HepG2 (cell line): Measurements from ENCODE around the gene HMGN4. TPM values are rescaled to one million over a fixed set of nuclear protein-coding genes. Genes with fewer than 3 reads are reported as not detected.

Experiments used
- DNMT1 ChIP-seq: sonication (generic); formaldehyde crosslinking; IDR thresholded peaks from 2 replicates; pipeline ENCODE4 v1.5.1; 2020; ENCODE audit warnings: mild to moderate bottlenecking, missing genetic modification reagents
- DR1 ChIP-seq: sonication (generic); formaldehyde crosslinking; IDR thresholded peaks from 2 replicates; pipeline ENCODE4 v1.8.0; 2021; ENCODE audit warnings: mild to moderate bottlenecking, missing genetic modification reagents, inconsistent platforms
- ERF ChIP-seq: IDR thresholded peaks from 2 replicates; pipeline ENCODE4 v1.6.1; 2018; ENCODE audit warnings: missing biosample characterization, missing genetic modification reagents
- NCOA2 ChIP-seq: sonication (generic); formaldehyde crosslinking; IDR thresholded peaks from 2 replicates; pipeline ENCODE4 v1.8.0; 2022; ENCODE audit warnings: inconsistent platforms
- POLR2AphosphoS2 ChIP-seq: IDR thresholded peaks from 2 replicates; pipeline ENCODE4 v1.6.1; 2011; ENCODE audit warnings: low read depth, low read length, improper control_type of control experiment
- REPIN1 ChIP-seq: sonication (generic); formaldehyde crosslinking; IDR thresholded peaks from 2 replicates; pipeline ENCODE4 v1.8.0; 2022; ENCODE audit warnings: missing genetic modification reagents, low read depth, mild to moderate bottlenecking, borderline replicate concordance
- THYN1 ChIP-seq: sonication (generic); formaldehyde crosslinking; IDR thresholded peaks from 2 replicates; pipeline ENCODE4 v1.8.1; 2023; ENCODE audit warnings: low read depth, mild to moderate bottlenecking, moderate library complexity, missing genetic modification reagents, borderline replicate concordance
- YEATS4 ChIP-seq: sonication (generic); formaldehyde crosslinking; IDR thresholded peaks from 2 replicates; pipeline ENCODE4 v1.4.0; 2020; ENCODE audit warnings: missing genetic modification reagents, borderline replicate concordance
- ZNF124 ChIP-seq: sonication (generic); formaldehyde crosslinking; IDR thresholded peaks from 2 replicates; pipeline ENCODE4 v1.4.0; 2020; ENCODE audit warnings: missing genetic modification reagents
- ZNF543 ChIP-seq: sonication (generic); formaldehyde crosslinking; IDR thresholded peaks from 2 replicates; pipeline ENCODE4 v1.4.0; 2020; ENCODE audit warnings: mild to moderate bottlenecking, missing genetic modification reagents
- ZNF558 ChIP-seq: sonication (generic); formaldehyde crosslinking; IDR thresholded peaks from 2 replicates; pipeline ENCODE4 v1.9.0; 2022; ENCODE audit warnings: mild to moderate bottlenecking, missing genetic modification reagents, borderline replicate concordance
- ZNF670 ChIP-seq: sonication (generic); formaldehyde crosslinking; IDR thresholded peaks from 2 replicates; pipeline ENCODE4 v1.8.0; 2022; ENCODE audit warnings: mild to moderate bottlenecking, missing genetic modification reagents, borderline replicate concordance
- ZNF674 ChIP-seq: sonication (generic); formaldehyde crosslinking; IDR thresholded peaks from 2 replicates; pipeline ENCODE4 v1.5.0; 2020; ENCODE audit warnings: low read depth, mild to moderate bottlenecking, missing genetic modification reagents
- ZNF790 ChIP-seq: sonication (generic); formaldehyde crosslinking; IDR thresholded peaks from 2 replicates; pipeline ENCODE4 v1.8.0; 2022; ENCODE audit warnings: missing genetic modification reagents, mild to moderate bottlenecking, borderline replicate concordance
- polyA plus RNA-seq, 8 experiments: library from polyadenylated mRNA; depleted of rRNA in 3 of 8; stranded (reverse) in 7 of 8; unstranded in 1 of 8; fragments of >200 nt; fragmentation: Illumina TruSeq in 4 of 8; extraction: Trizol in 4 of 8; gene quantifications; 2 replicates each; pipeline versions ENCODE4 v1.2.1 to v1.2.3, GENCODE V29; 2011 to 2016; ENCODE audit warnings: low read depth in 4 of 8, missing spikeins in 1 of 8, mixed read lengths in 1 of 8; ENCODE audit not compliant: insufficient read depth in 1 of 8
- total RNA-seq, 5 experiments: library from RNA; depleted of rRNA; stranded (reverse); fragments of >200 nt; fragmentation: Illumina TruSeq; extraction: Trizol; gene quantifications; 2 replicates each; pipeline ENCODE4 v1.2.3, GENCODE V29; 2016; ENCODE audit warnings: low read depth in 1 of 5
- TF ChIP-seq, protein P1 (sequence below): sonication (generic); formaldehyde crosslinking; conservative IDR thresholded peaks from 2 replicates; pipeline ENCODE4 v1.4.0; 2020; ENCODE audit warnings: missing genetic modification reagents
- TF ChIP-seq, protein P2 (sequence below): sonication (generic); formaldehyde crosslinking; IDR thresholded peaks from 2 replicates; pipeline ENCODE4 v1.5.1; 2020; ENCODE audit warnings: missing genetic modification reagents, mild to moderate bottlenecking, borderline replicate concordance
- TF ChIP-seq, protein P3 (sequence below): sonication (generic); formaldehyde crosslinking; IDR thresholded peaks from 2 replicates; pipeline ENCODE4 v1.5.0; 2020; ENCODE audit warnings: mild to moderate bottlenecking, missing genetic modification reagents, borderline replicate concordance

Gene HMGN4
- total and polyA plus RNA-seq, 2 of the 13 experiments (the other 11 are each of a cell fraction or from before 2014, with no cell fraction given) = 39.9 to 52.1 TPM

DNA sequence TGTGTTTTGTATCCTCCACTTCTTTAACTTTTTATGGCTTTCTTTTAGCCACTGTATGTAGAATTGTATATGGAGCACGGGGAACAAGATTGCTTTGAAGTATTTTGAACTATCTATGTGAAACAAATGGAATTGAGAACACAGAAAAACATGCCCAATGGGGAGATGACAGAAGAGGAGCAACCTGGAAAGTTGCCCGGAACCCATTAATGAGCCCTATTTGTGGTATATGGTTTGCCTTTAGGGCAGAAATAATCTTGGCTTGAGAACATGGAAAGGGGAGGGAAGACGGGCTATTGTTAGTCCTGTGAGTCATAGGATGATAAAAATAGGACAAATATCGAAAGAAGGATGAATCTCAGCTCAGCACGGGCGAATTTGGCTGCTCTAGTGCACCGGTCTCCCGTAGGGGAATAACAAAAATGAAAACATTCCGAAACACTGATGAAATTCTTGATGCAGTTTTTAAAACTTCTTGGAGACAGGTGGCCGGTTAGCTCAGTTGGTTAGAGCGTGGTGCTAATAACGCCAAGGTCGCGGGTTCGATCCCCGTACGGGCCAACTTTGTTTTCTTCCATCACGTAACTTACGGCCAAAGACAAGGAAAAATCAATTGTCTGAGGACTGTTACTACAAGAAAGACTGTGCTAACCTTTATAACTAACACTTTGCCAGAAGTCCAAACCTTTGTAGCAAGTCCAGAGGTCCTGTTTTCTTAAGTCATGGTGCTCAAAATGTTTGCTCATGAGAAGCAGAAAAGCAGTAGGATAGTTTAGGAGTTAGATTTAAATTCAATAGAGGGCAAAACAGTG is 15.7 kb downstream of the HMGN4 start (continued):
- TF ChIP-seq REPIN1 (CRISPR knock-in tag) (peak; percentile 54; the same call in 1 of the 2 replicates), ZNF124 (CRISPR knock-in tag) (peak; percentile 88; the same call in 1 of the 2 replicates), ZNF790 (CRISPR knock-in tag) (no peak), NCOA2 (CRISPR knock-in tag) (no peak), DNMT1 (CRISPR knock-in tag) (no peak), DR1 (CRISPR knock-in tag) (no peak), POLR2AphosphoS2 (no peak), THYN1 (no peak), ZNF543 (CRISPR knock-in tag) (no peak), ZNF670 (no peak; the same call in 1 of the 2 replicates), YEATS4 (no peak), ERF (CRISPR knock-in tag) (peak; percentile 50), ZNF558 (no peak), ZNF674 (no peak)
- TF ChIP-seq, protein P1, sequence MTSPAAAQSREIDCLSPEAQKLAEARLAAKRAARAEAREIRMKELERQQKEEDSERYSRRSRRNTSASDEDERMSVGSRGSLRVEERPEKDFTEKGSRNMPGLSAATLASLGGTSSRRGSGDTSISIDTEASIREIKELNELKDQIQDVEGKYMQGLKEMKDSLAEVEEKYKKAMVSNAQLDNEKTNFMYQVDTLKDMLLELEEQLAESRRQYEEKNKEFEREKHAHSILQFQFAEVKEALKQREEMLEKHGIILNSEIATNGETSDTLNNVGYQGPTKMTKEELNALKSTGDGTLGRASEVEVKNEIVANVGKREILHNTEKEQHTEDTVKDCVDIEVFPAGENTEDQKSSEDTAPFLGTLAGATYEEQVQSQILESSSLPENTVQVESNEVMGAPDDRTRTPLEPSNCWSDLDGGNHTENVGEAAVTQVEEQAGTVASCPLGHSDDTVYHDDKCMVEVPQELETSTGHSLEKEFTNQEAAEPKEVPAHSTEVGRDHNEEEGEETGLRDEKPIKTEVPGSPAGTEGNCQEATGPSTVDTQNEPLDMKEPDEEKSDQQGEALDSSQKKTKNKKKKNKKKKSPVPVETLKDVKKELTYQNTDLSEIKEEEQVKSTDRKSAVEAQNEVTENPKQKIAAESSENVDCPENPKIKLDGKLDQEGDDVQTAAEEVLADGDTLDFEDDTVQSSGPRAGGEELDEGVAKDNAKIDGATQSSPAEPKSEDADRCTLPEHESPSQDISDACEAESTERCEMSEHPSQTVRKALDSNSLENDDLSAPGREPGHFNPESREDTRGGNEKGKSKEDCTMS (CRISPR knock-in tag) = no peak
- TF ChIP-seq, protein P2, sequence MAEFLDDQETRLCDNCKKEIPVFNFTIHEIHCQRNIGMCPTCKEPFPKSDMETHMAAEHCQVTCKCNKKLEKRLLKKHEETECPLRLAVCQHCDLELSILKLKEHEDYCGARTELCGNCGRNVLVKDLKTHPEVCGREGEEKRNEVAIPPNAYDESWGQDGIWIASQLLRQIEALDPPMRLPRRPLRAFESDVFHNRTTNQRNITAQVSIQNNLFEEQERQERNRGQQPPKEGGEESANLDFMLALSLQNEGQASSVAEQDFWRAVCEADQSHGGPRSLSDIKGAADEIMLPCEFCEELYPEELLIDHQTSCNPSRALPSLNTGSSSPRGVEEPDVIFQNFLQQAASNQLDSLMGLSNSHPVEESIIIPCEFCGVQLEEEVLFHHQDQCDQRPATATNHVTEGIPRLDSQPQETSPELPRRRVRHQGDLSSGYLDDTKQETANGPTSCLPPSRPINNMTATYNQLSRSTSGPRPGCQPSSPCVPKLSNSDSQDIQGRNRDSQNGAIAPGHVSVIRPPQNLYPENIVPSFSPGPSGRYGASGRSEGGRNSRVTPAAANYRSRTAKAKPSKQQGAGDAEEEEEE = 0 out of 2 replicates have a peak, but pooled peaks have one; percentile 26
- TF ChIP-seq, protein P3, sequence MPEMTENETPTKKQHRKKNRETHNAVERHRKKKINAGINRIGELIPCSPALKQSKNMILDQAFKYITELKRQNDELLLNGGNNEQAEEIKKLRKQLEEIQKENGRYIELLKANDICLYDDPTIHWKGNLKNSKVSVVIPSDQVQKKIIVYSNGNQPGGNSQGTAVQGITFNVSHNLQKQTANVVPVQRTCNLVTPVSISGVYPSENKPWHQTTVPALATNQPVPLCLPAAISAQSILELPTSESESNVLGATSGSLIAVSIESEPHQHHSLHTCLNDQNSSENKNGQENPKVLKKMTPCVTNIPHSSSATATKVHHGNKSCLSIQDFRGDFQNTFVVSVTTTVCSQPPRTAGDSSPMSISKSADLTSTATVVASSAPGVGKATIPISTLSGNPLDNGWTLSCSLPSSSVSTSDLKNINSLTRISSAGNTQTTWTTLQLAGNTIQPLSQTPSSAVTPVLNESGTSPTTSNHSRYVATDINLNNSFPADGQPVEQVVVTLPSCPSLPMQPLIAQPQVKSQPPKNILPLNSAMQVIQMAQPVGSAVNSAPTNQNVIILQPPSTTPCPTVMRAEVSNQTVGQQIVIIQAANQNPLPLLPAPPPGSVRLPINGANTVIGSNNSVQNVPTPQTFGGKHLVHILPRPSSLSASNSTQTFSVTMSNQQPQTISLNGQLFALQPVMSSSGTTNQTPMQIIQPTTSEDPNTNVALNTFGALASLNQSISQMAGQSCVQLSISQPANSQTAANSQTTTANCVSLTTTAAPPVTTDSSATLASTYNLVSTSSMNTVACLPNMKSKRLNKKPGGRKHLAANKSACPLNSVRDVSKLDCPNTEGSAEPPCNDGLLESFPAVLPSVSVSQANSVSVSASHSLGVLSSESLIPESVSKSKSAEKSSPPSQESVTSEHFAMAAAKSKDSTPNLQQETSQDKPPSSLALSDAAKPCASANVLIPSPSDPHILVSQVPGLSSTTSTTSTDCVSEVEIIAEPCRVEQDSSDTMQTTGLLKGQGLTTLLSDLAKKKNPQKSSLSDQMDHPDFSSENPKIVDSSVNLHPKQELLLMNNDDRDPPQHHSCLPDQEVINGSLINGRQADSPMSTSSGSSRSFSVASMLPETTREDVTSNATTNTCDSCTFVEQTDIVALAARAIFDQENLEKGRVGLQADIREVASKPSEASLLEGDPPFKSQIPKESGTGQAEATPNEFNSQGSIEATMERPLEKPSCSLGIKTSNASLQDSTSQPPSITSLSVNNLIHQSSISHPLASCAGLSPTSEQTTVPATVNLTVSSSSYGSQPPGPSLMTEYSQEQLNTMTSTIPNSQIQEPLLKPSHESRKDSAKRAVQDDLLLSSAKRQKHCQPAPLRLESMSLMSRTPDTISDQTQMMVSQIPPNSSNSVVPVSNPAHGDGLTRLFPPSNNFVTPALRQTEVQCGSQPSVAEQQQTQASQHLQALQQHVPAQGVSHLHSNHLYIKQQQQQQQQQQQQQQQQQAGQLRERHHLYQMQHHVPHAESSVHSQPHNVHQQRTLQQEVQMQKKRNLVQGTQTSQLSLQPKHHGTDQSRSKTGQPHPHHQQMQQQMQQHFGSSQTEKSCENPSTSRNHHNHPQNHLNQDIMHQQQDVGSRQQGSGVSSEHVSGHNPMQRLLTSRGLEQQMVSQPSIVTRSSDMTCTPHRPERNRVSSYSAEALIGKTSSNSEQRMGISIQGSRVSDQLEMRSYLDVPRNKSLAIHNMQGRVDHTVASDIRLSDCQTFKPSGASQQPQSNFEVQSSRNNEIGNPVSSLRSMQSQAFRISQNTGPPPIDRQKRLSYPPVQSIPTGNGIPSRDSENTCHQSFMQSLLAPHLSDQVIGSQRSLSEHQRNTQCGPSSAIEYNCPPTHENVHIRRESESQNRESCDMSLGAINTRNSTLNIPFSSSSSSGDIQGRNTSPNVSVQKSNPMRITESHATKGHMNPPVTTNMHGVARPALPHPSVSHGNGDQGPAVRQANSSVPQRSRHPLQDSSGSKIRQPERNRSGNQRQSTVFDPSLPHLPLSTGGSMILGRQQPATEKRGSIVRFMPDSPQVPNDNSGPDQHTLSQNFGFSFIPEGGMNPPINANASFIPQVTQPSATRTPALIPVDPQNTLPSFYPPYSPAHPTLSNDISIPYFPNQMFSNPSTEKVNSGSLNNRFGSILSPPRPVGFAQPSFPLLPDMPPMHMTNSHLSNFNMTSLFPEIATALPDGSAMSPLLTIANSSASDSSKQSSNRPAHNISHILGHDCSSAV = no peak
